IMR-90 (cell line): ENCODE results near the gene CRYBG3. TPM values are rescaled to one million over a fixed set of nuclear protein-coding genes. Genes with fewer than 3 reads are reported as not detected.

Experiments
- ATAC-seq: fragments of 200-7000 bp; cut with Tn5 transposase; 2 replicates; pipeline ENCODE4 v1.9.1; 2020; ENCODE audit warnings: low read depth, mild to moderate bottlenecking, moderate library complexity
- BruUV-seq: library from RNA; stranded (reverse); fragments of 400-500 nt; replicated peaks from 2 replicates; lab custom pipeline; 2021; lab: Mats Ljungman, UMichigan
- CTCF ChIA-PET: fragments of 300-600 bp; formaldehyde crosslinking; extraction: SDS; loops from one replicate; lab custom pipeline; 2021; ENCODE audit warnings: antibody characterized with exemption; lab: Yijun Ruan, JAX
- POLR2A ChIA-PET: fragments of 300-600 bp; sonication (Branson Sonifier 250); formaldehyde crosslinking; loops from one replicate; lab custom pipeline; 2022; ENCODE audit warnings: antibody characterized with exemption; ENCODE audit not compliant: unreplicated experiment; lab: Charles Lee
- DNase-seq: peaks from one replicate; pipeline ENCODE4 v3.0.0; 2013
- H2AFZ ChIP-seq: replicated peaks from 2 replicates; pipeline ENCODE3; 2013; ENCODE audit warnings: low read length, mild to moderate bottlenecking; ENCODE audit not compliant: poor library complexity
- H2AK5ac ChIP-seq: 2 replicates; pipeline ENCODE4 v1.6.1; 2013; ENCODE audit warnings: low read depth, low read length, inconsistent platforms
- H2AK9ac ChIP-seq: replicated peaks from 2 replicates; pipeline ENCODE3; 2013; ENCODE audit warnings: mild to moderate bottlenecking, low read depth, low read length, moderate library complexity; ENCODE audit not compliant: poor library complexity
- H2BK120ac ChIP-seq: 2 replicates; pipeline ENCODE4 v1.6.1; 2013; ENCODE audit warnings: low read depth, low read length, inconsistent platforms
- H2BK15ac ChIP-seq: 3 replicates; pipeline ENCODE4 v1.6.1; 2013; ENCODE audit warnings: low read depth, low read length, inconsistent platforms
- H2BK20ac ChIP-seq: 2 replicates; pipeline ENCODE4 v1.6.1; 2013; ENCODE audit warnings: low read depth, mild to moderate bottlenecking, inconsistent platforms, low read length, moderate library complexity
- H2BK5ac ChIP-seq: 2 replicates; pipeline ENCODE4 v1.6.1; 2013; ENCODE audit warnings: mild to moderate bottlenecking, low read depth, low read length, inconsistent platforms; ENCODE audit not compliant: poor library complexity, severe bottlenecking
- H3K14ac ChIP-seq: replicated peaks from 2 replicates; pipeline ENCODE4 v1.6.1; 2013; ENCODE audit warnings: low read depth, low read length, inconsistent platforms
- H3K18ac ChIP-seq: 2 replicates; pipeline ENCODE4 v1.6.1; 2013; ENCODE audit warnings: low read depth, low read length, control low read depth
- H3K23ac ChIP-seq: 2 replicates; pipeline ENCODE4 v1.6.1; 2013; ENCODE audit warnings: low read depth, low read length, inconsistent platforms
- H3K27ac ChIP-seq: 2 replicates; pipeline ENCODE4 v1.5.1; 2013; ENCODE audit warnings: mild to moderate bottlenecking, control low read depth, low read length; ENCODE audit not compliant: insufficient read depth
- H3K27me3 ChIP-seq: 2 replicates; pipeline ENCODE4 v1.6.1; 2013; ENCODE audit warnings: low read length; ENCODE audit not compliant: control insufficient read depth, insufficient read depth
- H3K36me3 ChIP-seq: 2 replicates; pipeline ENCODE4 v1.6.1; 2013; ENCODE audit warnings: low read length, mixed read lengths; ENCODE audit not compliant: control insufficient read depth, insufficient read depth
- H3K4ac ChIP-seq: 2 replicates; pipeline ENCODE4 v1.6.1; 2013; ENCODE audit warnings: low read depth, low read length, inconsistent platforms
- H3K4me1 ChIP-seq: 2 replicates; pipeline ENCODE4 v1.6.1; 2013; ENCODE audit warnings: low read length, mixed read lengths; ENCODE audit not compliant: control insufficient read depth, insufficient read depth
- H3K4me2 ChIP-seq: 2 replicates; pipeline ENCODE4 v1.6.1; 2013; ENCODE audit warnings: low read depth, mild to moderate bottlenecking, control low read depth, low read length, moderate library complexity
- H3K4me3 ChIP-seq: 2 replicates; pipeline ENCODE4 v1.5.1; 2013; ENCODE audit warnings: low read depth, mild to moderate bottlenecking, control low read depth, low read length, moderate library complexity; ENCODE audit not compliant: insufficient read depth
- H3K56ac ChIP-seq: 2 replicates; pipeline ENCODE4 v1.6.1; 2013; ENCODE audit warnings: low read length, inconsistent platforms; ENCODE audit not compliant: insufficient read depth; ENCODE audit errors: extremely low read depth
- H3K79me1 ChIP-seq, 2 experiments: 2 replicates each; pipeline ENCODE4 v1.6.1; 2013; ENCODE audit warnings: low read length in 2 of 2, inconsistent platforms in 1 of 2, low read depth in 1 of 2
- H3K9ac ChIP-seq: 2 replicates; pipeline ENCODE4 v1.6.1; 2013; ENCODE audit warnings: low read depth, low read length, control low read depth
- H3K9me1 ChIP-seq: 2 replicates; pipeline ENCODE4 v1.6.1; 2013; ENCODE audit warnings: low read length, inconsistent platforms; ENCODE audit not compliant: insufficient read depth
- H3K9me3 ChIP-seq: 2 replicates; pipeline ENCODE4 v1.6.1; 2013; ENCODE audit warnings: low read length; ENCODE audit not compliant: control insufficient read depth, insufficient read depth
- H4K20me1 ChIP-seq: 2 replicates; pipeline ENCODE4 v1.6.1; 2013; ENCODE audit warnings: low read length, inconsistent platforms; ENCODE audit not compliant: insufficient read depth
- H4K5ac ChIP-seq: 2 replicates; pipeline ENCODE4 v1.6.1; 2013; ENCODE audit warnings: mild to moderate bottlenecking, low read depth, low read length, control low read depth
- H4K8ac ChIP-seq, 2 experiments: 2 replicates each; pipeline ENCODE4 v1.6.1; 2013; ENCODE audit warnings: low read depth in 2 of 2, low read length in 2 of 2, control low read depth in 1 of 2, inconsistent platforms in 1 of 2
- H4K91ac ChIP-seq: 2 replicates; pipeline ENCODE4 v1.6.1; 2013; ENCODE audit warnings: low read depth, low read length, inconsistent platforms; ENCODE audit not compliant: insufficient read depth
- BHLHE40 ChIP-seq: fragments of 150-350 bp; IDR thresholded peaks from 2 replicates; pipeline ENCODE4 v1.6.1; 2016; ENCODE audit warnings: mild to moderate bottlenecking, low read depth, low read length
- MAFK ChIP-seq: IDR thresholded peaks from 2 replicates; pipeline ENCODE4 v1.6.1; 2012; ENCODE audit warnings: low read depth, low read length, improper control_type of control experiment
- NFE2L2 ChIP-seq: fragments of 150-350 bp; IDR thresholded peaks from 2 replicates; pipeline ENCODE4 v1.6.1; 2016; ENCODE audit warnings: low read depth, mild to moderate bottlenecking, low read length
- RCOR1 ChIP-seq: IDR thresholded peaks from 2 replicates; pipeline ENCODE4 v1.6.1; 2012; ENCODE audit warnings: mild to moderate bottlenecking, low read length, improper control_type of control experiment; ENCODE audit not compliant: insufficient replicate concordance
- USF2 ChIP-seq: fragments of 150-350 bp; IDR thresholded peaks from 2 replicates; pipeline ENCODE4 v1.6.1; 2017; ENCODE audit warnings: mild to moderate bottlenecking, antibody characterized with exemption, low read length, low read depth
- WGBS, 2 experiments: methylation state at CpG; one replicate each; pipeline versions ENCODE4 v1.1.5 to v1.1.7; 2013; ENCODE audit warnings: missing lambda C conversion rate in 2 of 2; ENCODE audit not compliant: insufficient read length in 1 of 2; ENCODE audit errors: extremely low coverage in 2 of 2; 5-methylcytosine and 5-hydroxymethylcytosine counted together
- dilution Hi-C: fragments of 300-500 bp; cut with HindIII; formaldehyde crosslinking; loops from one replicate; pipeline ENCODE4 v1.14.3; 2018; ENCODE audit warnings: low sequenced_read_pairs; ENCODE audit not compliant: unreplicated experiment
- in situ Hi-C: fragments of 300-500 bp; cut with MboI; formaldehyde crosslinking; loops from 3 replicates; pipeline ENCODE4 v1.14.3; 2019; ENCODE audit warnings: low sequenced_read_pairs, inconsistent platforms, mixed read lengths
- intact Hi-C: fragments of 100-400 bp; cut with micrococcal nuclease; formaldehyde crosslinking; loops from 2 replicates; pipeline ENCODE4 v1.10.0; 2022
- polyA plus RNA-seq, 3 experiments: library from polyadenylated mRNA; depleted of rRNA; stranded (reverse); fragments of >200 nt; gene quantifications; 2 replicates each; pipeline ENCODE4 v1.2.3, GENCODE V29; 2012; ENCODE audit warnings: low replicate concordance in 1 of 3
- total RNA-seq: library from RNA; depleted of rRNA; stranded (reverse); fragments of >200 nt; gene quantifications from 2 replicates; pipeline ENCODE4 v1.2.3, GENCODE V29; 2012; rRNA removed

CRYBG3 gene
- total and polyA plus RNA-seq, 2 of the 4 experiments (the other 2 are of a cell fraction): 4.9 to 26.2 TPM

- Histone ChIP-seq H4K91ac (no peak overlapping the region), H4K5ac (no peak overlapping the region), H3K4ac (no peak overlapping the region), H3K4me2 (no peak overlapping the region), H3K56ac (no peak overlapping the region), H3K9ac (no peak overlapping the region), H2AK9ac (no peak overlapping the region), H3K36me3 (no peaks in the 10 kb centered on the region), H2AK5ac (no peak overlapping the region), H3K4me1 (no peaks in the 10 kb centered on the region), H3K79me1 (no peaks in the 10 kb centered on the region), H3K27me3 (peaks cover 3% of the 10 kb centered on the region; the same call in 1 of the 2 replicates), H3K9me1 (no peaks in the 10 kb centered on the region), H4K20me1 (no peaks in the 10 kb centered on the region), H2BK15ac (no peak overlapping the region), H2BK5ac (no peak overlapping the region), H3K23ac (no peak overlapping the region), H2BK20ac (no peak overlapping the region), H3K9me3 (no peaks in the 10 kb centered on the region), H3K18ac (no peak overlapping the region), H2BK120ac (no peak overlapping the region), H3K4me3 (no peak overlapping the region), H4K8ac (no peak overlapping the region), H2AFZ (no peak overlapping the region), H3K14ac (no peak overlapping the region), H3K27ac (no peak overlapping the region)
- CTCF ChIA-PET: no interaction called here
- dilution Hi-C loops (no loop called here), intact Hi-C loops (no loop called here), in situ Hi-C loops (no loop called here)
- BruUV-seq: no TSS peak
- no peak for TF ChIP-seq MAFK
- no peak for TF ChIP-seq NFE2L2
- TF ChIP-seq USF2: no peak
- no peak for TF ChIP-seq RCOR1
- TF ChIP-seq BHLHE40: no peak
- ATAC-seq: no peak
- no CpG with 5 or more reads among the region's 2 CpGs for WGBS, 2 experiments
- POLR2A ChIA-PET: no interaction called here
- no peak for DNase-seq
These were observed 172.6 kb downstream of the CRYBG3 start for GRCh38 chr3:97994328-97994945.

Other genes with a start within 250 kb of the CRYBG3 start
- 3.4 and 11.7 TPM in 2 replicates for gene ARL6, start 57.3 kb upstream of the CRYBG3 start, total RNA-seq
- gene ARL6, start 57.3 kb upstream of the CRYBG3 start, polyA plus RNA-seq (2012; rRNA removed): 2.1 and 3.1 TPM in 2 replicates
- gene RIOX2, start 150.4 kb downstream of the CRYBG3 start, total RNA-seq: 26.7 and 27.8 TPM in 2 replicates
- gene RIOX2, start 150.4 kb downstream of the CRYBG3 start, polyA plus RNA-seq (2012; rRNA removed): 15.1 and 17.2 TPM in 2 replicates
- not detected in 2 replicates for gene GABRR3, start 213.3 kb downstream of the CRYBG3 start, total RNA-seq
- gene GABRR3, start 213.3 kb downstream of the CRYBG3 start, polyA plus RNA-seq (2012; rRNA removed): not detected in 2 replicates